ENCODE measurements around the gene CTNNBL1. TPM values are rescaled to one million over a fixed set of nuclear protein-coding genes. Genes with fewer than 3 reads are reported as not detected.

Gene CTNNBL1
- total RNA-seq, 2 experiments from 2014 or later, result 31.1 to 33.4 TPM

DNA sequence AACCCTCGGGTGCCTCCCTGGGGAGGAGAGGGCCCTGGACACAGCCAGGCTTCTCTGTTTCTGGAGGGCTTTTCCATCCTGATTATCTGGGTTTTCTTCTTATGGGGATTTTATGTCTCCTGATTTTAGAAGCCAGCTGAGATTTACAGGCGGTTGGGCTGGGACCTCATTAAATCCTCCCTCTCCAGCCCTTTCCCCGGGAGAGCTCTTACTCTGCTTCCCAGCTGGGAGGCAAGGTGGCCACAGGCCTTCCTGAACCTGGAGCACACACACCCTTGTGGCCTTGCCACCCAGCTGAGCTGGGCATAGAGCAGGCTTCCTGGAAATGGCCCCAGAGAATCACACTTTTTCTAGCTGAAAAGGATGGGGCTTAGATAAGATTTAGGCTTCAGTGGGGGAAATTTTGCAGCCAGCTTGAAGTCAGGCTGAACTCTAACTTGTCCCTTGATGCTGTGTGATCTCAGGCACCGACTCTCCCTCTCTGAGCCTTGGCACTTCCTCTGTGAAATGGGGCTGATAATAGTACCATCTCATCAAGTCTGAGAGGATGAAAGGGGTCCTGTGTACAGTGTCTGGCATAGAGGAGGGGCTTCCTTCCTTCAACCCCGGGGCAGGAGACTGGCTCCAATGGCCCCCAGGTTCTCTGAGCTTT lies 225.7 kb downstream of the CTNNBL1 start:
- Histone ChIP-seq H3K4me3 (ENCODE audit: low read length) (no peak overlapping the region), H3K27me3 (ENCODE audit: control insufficient read depth in 1 of 2, insufficient read depth in 2 of 2, low read length in 2 of 2) (peaks cover 0 to 12% of the 10 kb centered on the region in 2 experiments), H3K9me3 (ENCODE audit: control insufficient read depth in 1 of 2, insufficient read depth in 1 of 2, low read length in 2 of 2) (peaks cover 0 to 12% of the 10 kb centered on the region in 2 experiments), H3K27ac (ENCODE audit: low read depth in 1 of 2, low read length in 2 of 2) (no peak overlapping the region), H3K36me3 (ENCODE audit: insufficient read depth, low read length) (no peaks in the 10 kb centered on the region), H3K4me1 (ENCODE audit: insufficient read depth, low read length) (peaks cover 8% of the 10 kb centered on the region)
- intact Hi-C loops (cut with DNase I, micrococcal nuclease), result no loop called here
- ChIA-PET POLR2A (no interaction called here), CTCF (no interaction called here)
- Mint-ChIP-seq H3K27ac (no peak overlapping the region), H3K4me3 (no peak overlapping the region), H3K27me3 (peaks cover 37% of the 10 kb centered on the region), H3K36me3 (ENCODE audit: low read depth) (no peaks in the 10 kb centered on the region), H3K9me3 (no peaks in the 10 kb centered on the region), H3K4me1 (ENCODE audit: low read depth) (peaks cover 11% of the 10 kb centered on the region)
- ATAC-seq (ENCODE audit: poor library complexity) (no peak), DNase-seq (no peak)
- TF ChIP-seq, protein P1, sequence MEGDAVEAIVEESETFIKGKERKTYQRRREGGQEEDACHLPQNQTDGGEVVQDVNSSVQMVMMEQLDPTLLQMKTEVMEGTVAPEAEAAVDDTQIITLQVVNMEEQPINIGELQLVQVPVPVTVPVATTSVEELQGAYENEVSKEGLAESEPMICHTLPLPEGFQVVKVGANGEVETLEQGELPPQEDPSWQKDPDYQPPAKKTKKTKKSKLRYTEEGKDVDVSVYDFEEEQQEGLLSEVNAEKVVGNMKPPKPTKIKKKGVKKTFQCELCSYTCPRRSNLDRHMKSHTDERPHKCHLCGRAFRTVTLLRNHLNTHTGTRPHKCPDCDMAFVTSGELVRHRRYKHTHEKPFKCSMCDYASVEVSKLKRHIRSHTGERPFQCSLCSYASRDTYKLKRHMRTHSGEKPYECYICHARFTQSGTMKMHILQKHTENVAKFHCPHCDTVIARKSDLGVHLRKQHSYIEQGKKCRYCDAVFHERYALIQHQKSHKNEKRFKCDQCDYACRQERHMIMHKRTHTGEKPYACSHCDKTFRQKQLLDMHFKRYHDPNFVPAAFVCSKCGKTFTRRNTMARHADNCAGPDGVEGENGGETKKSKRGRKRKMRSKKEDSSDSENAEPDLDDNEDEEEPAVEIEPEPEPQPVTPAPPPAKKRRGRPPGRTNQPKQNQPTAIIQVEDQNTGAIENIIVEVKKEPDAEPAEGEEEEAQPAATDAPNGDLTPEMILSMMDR (IDR thresholded peaks at IDR 0.05), result no peak

DNA sequence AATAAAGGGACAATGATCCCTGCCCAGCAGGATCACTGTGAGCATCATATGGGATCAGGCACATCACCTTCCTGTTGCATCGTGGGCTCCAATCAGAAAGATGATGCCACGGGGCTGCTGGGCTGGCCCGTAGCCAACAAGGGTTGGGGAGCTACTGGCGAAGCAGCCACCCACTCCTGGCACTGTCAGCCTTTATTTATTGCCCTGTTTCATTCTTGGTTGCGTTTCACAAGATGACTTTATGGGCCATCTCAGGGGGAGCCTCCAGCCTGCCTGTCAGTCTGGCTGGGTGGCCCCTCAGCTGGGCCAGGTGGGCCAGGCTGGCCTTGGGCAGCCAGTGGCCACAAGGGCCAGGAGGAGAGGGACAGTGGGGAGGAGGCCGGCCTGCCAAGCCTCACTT lies 226.4 kb downstream of the CTNNBL1 start:
- TF ChIP-seq, protein P1 (IDR thresholded peaks at IDR 0.05), result no peak
- no peaks in the 10 kb centered on the region for H3K36me3 ChIP-seq (ENCODE audit: insufficient read depth, low read length)
- no peak for DNase-seq
- Mint-ChIP-seq H3K4me3 (no peak overlapping the region), H3K4me1 (ENCODE audit: low read depth) (peaks cover 4% of the 10 kb centered on the region), H3K27me3 (peaks cover 33% of the 10 kb centered on the region), H3K9me3 (no peaks in the 10 kb centered on the region), H3K36me3 (ENCODE audit: low read depth) (no peaks in the 10 kb centered on the region), H3K27ac (no peak overlapping the region)
- intact Hi-C loops (cut with DNase I, micrococcal nuclease), result no loop called here
- H3K27me3 ChIP-seq (ENCODE audit: control insufficient read depth in 1 of 2, insufficient read depth in 2 of 2, low read length in 2 of 2), result peaks cover 0 to 9% of the 10 kb centered on the region in 2 experiments
- H3K9me3 ChIP-seq (ENCODE audit: control insufficient read depth in 1 of 2, insufficient read depth in 1 of 2, low read length in 2 of 2), result peaks cover 0 to 4% of the 10 kb centered on the region in 2 experiments
- ATAC-seq (ENCODE audit: poor library complexity), result no peak
- H3K27ac ChIP-seq (ENCODE audit: low read depth in 1 of 2, low read length in 2 of 2), result no peak overlapping the region
- CTCF ChIA-PET, result interaction anchor here (0.6 kb wide), 1 partner anchor 439 kb away, joined by 3 read pairs; no protein-coding TSS in a partner anchor
- no peak overlapping the region for H3K4me3 ChIP-seq (ENCODE audit: low read length)
- POLR2A ChIA-PET, result no interaction called here
- peaks cover under 1% of the 10 kb centered on the region for H3K4me1 ChIP-seq (ENCODE audit: insufficient read depth, low read length)

DNA sequence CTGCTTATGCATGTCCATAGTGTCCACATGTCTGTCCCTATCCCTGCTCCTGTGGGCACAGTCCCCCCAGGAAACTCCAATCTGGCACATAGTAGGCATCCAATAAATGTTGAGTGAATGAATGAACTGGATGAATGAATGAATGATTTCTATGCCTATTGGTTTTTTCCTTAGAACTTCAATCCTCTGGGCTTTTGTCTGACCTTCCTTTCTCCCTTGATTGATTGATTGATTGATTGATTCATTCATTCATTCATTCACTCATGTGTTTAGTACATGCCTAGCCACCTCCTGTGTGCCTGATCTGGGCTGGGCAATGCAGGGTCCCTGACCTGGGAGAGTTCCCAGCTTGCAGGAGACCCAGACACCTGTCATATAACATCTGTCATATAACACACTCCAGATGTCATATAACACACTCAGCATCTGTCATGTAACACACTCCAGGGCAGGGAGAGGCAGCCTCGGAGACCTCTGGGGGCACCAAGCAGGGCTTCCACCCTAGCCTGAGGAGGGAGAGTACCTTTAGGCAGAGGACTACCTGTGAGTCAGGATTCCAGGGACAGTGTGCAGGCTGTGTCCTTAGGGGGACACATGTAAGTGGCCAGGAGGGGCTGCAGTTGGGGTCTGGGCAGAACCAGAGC lies 227.0 kb downstream of the CTNNBL1 start:
- Mint-ChIP-seq H3K4me3 (no peak overlapping the region), H3K27me3 (peaks cover 32% of the 10 kb centered on the region), H3K27ac (no peak overlapping the region), H3K9me3 (no peaks in the 10 kb centered on the region), H3K36me3 (ENCODE audit: low read depth) (no peaks in the 10 kb centered on the region), H3K4me1 (ENCODE audit: low read depth) (peaks cover 2% of the 10 kb centered on the region)
- ChIA-PET CTCF (interaction anchor here (0.6 kb wide), 1 partner anchor 439 kb away, joined by 3 read pairs; no protein-coding TSS in a partner anchor), POLR2A (no interaction called here)
- DNase-seq (no peak), ATAC-seq (ENCODE audit: poor library complexity) (no peak)
- Histone ChIP-seq H3K4me1 (ENCODE audit: insufficient read depth, low read length) (no peaks in the 10 kb centered on the region), H3K9me3 (ENCODE audit: control insufficient read depth in 1 of 2, insufficient read depth in 1 of 2, low read length in 2 of 2) (peaks cover 0 to 4% of the 10 kb centered on the region in 2 experiments), H3K4me3 (ENCODE audit: low read length) (no peak overlapping the region), H3K36me3 (ENCODE audit: insufficient read depth, low read length) (no peaks in the 10 kb centered on the region), H3K27ac (ENCODE audit: low read depth in 1 of 2, low read length in 2 of 2) (no peak overlapping the region), H3K27me3 (ENCODE audit: control insufficient read depth in 1 of 2, insufficient read depth in 2 of 2, low read length in 2 of 2) (peaks cover 0 to 7% of the 10 kb centered on the region in 2 experiments)
- TF ChIP-seq, protein P1 (IDR thresholded peaks at IDR 0.05), result no peak
- intact Hi-C loops (cut with DNase I, micrococcal nuclease), result no loop called here

Measured in CD4-positive, alpha-beta T cell (primary cell).